HG03064 (cell line): Measurements from ENCODE around the gene KLHL22.
"Not testable (repeated sequence)": the region's sequence is repeated elsewhere in the genome, so short reads cannot be mapped to it uniquely, and the experiment has no call there.

Experiments used
- ATAC-seq: cut with Tn5 transposase; IDR thresholded peaks from one replicate; pipeline ENCODE4 v1.9.1; 2021; ENCODE audit warnings: low read depth; ENCODE audit not compliant: unreplicated experiment

The KLHL22 gene

DNA sequence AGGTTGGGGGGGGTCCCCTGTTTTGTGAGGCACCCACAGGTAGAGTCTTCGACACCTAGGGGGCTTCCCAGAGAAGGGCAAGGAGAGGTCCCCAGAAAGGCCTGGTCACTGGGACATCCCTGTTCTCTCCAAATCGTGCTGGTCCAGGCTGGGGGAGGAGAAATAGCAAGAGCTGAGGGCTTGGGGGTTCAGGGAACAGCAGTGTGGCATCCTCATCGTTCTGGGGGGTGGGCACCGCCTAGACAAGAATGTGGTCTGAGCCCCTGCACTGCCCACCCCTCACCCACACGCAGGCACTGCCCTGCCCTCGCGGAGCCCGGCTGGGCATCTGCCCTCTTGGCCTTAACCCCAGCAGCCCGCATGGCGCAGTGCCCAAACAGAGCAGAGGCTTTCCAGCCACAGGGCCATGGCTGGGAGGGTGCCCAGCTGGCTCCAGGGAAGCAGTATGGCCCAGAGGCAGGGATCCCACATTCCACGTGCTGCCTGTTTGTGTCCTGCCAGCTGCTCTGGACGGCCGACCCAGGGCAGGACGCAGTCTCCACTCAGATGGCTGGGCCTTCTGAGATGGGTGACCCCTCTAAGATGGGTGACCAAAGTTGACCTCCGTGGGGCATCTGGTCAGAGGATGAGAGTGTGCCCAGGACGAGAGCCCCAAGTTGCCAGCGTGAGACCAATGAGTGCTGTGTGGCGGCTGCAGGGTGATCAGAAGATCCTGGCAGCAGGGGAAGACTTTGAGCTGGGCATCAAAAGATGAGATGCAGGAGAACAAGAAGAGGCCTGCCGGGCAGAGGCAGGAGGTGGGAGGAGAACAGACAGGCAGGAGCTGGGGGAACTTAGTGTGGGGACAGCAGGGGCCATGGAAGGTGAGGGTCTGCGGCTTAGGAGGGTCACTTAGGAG lies 72.3 kb downstream of the KLHL22 start:
- no peak for ATAC-seq

GRCh38 chr22:20422271-20423007 lies 73.2 kb downstream of the KLHL22 start:
- no peak for ATAC-seq

DNA sequence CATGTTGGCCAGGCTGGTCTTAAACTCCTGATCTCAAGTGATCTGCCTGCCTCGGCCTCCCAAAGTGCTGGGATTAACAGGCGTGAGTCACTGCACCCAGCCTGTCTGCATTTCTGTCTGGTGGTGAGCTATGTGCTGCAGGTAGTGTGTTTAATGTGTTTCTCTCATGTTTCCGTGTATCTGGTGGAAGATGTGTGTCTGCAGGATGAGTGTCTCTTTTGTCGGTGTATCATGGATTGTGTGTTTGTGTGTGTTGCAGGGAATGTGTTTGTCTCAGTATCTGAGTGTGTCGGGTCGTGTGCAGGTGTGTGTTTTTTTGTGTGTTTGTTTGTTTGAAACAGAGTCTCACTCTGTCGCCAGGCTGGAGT lies 74.1 kb downstream of the KLHL22 start:
- no peak for ATAC-seq

DNA sequence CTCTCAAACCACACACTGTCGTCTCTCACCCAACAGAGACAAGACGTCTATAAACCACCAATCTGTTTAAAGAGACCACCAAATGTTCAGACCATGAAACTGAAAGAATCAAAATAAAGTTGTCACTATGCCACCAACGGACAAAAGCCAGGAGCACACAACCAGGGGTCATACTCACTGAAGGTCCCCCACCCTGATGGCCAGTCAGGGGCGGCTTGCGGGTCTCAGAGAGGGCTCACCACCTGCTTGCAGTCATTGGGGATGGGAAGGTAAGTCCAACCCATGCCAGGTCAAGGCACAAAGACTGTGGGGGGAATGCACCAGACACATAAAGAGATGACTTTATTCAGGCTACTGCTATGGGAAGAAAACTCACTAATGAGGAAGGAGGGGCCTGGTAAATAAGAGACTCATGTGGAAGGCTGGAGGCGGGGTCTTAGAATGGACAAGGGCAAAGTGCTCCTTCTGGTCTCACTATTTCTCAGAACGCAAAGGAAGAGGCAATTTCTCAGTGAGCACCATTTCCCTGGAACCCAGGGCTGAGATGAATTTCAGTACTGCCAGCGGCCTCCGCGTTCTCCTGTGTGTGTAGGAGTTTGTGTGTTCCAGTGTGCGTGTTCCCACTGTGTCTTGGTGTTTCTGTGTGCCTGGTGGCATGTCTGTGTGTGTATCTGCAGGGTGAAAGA lies 75.3 kb downstream of the KLHL22 start:
- ATAC-seq: no peak

DNA sequence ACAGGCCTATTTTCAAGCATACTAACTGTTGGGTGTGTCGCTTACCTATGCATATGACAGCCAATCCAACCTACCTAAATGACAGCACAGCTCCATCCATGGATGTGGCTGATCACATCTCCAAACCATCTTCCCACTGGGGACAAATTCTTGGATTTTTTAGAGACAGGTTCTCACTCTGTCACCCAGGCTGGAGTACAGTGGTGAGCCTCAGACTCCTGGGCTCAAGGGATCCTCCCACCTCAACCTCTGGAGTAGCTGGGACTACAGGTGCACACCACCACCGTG lies 76.0 kb downstream of the KLHL22 start:
- no peak for ATAC-seq

GRCh38 chr22:20418211-20418788 lies 77.3 kb downstream of the KLHL22 start:
- no peak for ATAC-seq

DNA sequence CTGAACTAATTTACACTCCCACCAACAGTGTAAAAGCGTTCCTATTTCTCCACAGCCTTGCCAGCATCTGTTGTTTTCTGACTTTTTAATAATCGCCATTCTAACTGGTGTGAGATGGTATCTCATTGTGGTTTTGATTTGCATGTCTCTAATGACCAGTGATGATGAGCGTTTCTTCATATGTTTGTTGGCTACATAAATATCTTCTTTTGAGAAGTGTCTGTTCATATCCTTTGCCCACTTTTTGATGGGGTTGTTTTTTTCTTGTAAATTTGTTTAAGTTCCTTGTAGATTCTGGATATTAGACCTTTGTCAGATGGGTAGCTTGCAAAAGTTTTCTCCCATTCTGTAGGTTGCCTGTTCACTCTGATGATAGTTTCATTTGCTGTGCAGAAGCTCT lies 79.9 kb downstream of the KLHL22 start:
- ATAC-seq: not testable (repeated sequence)

DNA sequence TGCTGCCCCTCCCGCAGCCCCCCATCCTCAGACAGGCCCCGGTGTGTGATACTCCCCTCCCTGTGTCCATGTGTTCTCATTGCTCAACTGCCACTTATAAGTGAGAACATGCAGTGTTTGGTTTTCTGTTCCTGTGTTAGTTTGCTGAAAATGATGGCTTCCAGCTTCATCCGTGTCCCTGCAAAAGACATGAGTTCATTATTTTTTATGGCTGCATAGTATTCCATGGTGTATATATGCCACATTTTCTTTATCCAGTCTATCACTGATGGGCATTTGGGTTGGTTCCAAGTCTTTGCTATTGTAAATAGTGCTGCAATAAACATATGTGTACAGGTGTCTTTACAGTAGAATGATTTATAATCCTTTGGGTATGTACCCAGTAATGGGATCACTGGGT lies 80.4 kb downstream of the KLHL22 start:
- not testable (repeated sequence) for ATAC-seq

DNA sequence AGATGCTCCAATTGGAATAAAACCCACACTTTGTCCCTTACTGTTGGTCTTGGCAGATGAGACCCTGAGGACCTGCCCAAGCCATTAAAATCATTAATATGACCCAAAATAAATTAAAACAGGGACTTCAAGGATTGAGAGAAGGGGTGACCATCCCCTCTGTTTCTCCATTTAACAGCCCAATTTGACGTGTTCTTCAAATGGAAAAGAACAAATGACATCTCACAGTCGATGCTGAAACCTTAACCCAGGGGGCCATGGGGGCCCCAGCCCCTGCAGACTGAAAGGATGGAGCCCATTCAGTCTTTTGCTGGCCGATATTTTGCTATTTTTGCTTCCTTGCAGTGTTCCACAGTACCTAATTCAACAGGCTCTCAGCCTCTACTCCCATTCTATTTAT lies 81.1 kb downstream of the KLHL22 start:
- ATAC-seq: no peak

DNA sequence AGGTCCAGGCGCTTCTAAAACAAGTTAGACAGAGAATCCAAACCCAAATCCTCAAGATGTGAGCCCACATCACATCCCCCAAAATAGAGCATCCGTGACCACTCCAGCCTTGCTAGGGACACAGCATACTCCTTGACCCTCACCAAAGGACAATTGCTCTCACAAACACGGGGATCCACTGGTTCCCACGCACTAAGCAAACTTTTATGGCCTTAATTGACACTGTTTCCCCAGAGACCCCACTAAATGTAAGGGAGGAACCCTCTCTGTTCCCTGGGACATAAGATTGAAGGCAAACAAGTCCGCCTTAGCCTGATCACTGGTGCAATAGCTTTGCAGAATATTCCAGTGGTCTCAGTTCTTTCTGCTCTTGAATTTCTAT lies 81.5 kb downstream of the KLHL22 start:
- ATAC-seq: no peak

- no peak for ATAC-seq
These were observed 82.2 kb downstream of the KLHL22 start for GRCh38 chr22:20413217-20414058.

DNA sequence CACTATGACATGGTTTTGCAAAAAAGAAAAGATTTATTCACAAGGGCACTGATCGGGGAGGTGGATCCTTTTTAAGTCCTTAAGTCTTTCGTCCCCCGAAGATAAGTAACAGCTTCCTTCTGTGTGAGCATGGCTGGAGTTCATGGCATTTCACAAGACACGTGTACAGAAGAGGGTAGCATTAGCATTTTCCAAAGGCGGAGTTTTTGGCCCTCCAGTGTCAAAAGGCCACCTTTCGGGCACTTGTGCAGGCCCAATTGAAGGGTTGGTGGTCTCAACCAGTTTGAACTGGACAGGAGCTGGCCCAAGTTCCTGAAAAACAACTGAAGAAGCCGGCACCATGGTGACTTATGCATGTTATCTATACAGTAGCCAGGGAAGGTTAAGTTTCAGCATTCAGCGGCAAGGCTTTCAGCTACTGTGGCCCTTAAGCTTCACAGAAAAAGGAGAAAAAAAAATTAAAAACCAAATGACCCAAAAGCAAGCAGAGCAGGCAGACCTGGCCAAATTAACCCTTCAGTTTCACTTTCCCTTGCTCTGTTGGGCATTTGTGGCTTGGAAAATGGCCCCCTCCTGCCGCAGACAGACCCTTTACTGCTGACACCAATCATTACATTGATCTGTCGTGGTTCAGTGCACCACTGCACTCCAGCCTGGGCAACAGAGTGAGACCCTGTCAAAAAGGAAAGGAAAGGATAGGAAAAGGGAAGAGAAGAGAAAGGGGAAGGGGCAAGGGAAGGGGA lies 83.0 kb downstream of the KLHL22 start:
- ATAC-seq: no peak

DNA sequence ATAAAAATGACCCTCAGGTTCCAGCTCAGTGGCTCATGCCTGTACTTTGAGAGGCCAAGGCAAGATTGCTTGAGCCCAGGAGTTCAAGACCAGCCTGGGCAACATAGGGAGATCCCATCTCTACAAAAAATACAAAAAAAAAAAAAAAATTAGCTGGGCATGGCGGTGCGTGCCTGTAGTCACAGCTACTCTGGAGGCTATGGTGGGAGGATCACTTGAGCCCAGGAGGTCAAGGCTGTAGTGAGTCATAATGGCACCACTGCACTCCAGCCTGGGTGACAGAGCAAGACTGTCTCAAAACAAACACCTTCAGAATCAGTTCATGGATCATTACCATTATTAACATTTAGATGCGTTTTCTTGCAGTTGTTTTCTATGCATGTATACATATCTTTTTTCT lies 86.2 kb downstream of the KLHL22 start:
- ATAC-seq: not testable (repeated sequence)

DNA sequence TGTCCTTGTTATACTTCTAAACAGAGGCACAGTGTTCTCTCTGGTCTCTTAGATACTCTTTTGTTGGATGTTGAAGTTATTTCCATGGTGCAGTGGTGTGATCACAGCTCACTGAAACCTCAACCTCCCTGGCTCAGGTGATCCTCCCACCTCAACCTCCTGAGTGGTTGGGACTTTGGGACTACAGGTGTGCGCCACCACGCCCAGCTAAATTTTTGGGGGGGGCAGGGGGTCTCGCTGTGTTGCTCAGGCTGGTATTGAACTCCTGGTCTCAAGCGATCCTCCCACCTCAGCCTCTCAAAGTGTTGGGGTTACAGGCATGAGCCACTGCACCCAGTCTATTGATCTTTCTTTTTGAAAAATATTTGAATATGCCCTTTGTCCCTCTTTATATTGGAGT lies 86.7 kb downstream of the KLHL22 start:
- no peak for ATAC-seq

- ATAC-seq: no peak
These were observed 87.8 kb downstream of the KLHL22 start for GRCh38 chr22:20407829-20408228.

DNA sequence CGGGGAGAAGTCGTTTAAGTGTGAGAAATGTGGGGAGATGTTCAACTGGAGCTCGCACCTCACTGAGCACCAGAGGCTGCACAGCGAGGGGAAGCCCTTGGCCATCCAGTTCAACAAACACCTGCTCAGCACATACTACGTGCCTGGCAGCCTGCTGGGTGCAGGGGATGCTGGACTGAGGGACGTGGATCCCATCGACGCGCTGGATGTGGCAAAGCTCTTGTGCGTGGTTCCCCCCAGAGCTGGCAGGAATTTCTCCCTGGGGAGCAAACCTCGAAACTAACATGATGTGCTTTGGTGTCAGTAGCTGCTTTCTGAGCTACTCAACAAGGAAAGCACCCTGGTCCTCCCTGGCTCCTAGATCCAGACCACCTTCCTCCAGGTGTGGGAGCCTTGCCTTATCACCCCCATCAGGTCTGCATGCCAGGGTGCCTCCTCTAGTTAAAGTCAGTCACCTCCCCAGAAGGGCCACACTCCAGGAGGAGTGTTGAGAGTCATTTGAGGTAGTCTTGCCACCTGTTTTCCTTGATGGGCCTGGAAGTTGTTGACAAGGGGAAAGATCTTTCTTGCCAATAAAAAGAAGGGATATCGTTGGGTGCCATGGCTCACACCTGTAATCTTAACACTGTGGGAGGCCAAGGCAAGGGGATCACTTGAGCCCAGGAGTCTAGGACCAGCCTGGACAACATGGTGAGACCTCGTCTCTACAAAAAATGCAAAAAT lies 88.7 kb downstream of the KLHL22 start:
- ATAC-seq: no peak

GRCh38 chr22:20405931-20406685 lies 89.5 kb downstream of the KLHL22 start:
- ATAC-seq: no peak

GRCh38 chr22:20405291-20405930 lies 90.2 kb downstream of the KLHL22 start:
- no peak for ATAC-seq
